ENCODE results near the gene CPEB1.

The CPEB1 gene

DNA sequence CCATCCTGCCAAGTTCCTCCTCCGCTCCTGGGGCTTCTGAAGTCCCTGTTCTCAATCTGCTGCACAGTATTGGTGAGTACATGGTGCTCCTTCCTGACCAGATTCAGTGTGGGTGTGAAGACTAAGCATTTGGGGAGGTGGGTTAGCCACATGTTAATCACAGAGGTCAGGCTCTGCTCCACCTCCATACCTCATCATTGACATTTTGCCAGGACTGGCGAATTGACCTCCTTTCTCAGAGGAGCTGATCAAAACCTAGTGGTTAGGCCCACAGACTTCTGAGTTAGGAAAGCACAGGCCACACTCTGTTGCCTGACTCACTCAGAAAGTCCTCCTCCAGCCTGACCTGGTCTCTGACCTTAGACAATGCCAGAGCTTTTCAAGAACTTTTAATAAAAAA, 98.5 kb downstream of the CPEB1 start:
- TF ChIP-seq YY1 (IDR thresholded peaks at IDR 0.05; ENCODE audit: low read depth) (no peak), ZBTB7A (IDR thresholded peaks at IDR 0.05; ENCODE audit: low read depth) (no peak), TCF12 (IDR thresholded peaks at IDR 0.05; ENCODE audit: low read depth) (no peak), EGR1 (IDR thresholded peaks at IDR 0.05) (no peak), CEBPB (IDR thresholded peaks at IDR 0.05) (no peak), FOXM1 (IDR thresholded peaks at IDR 0.05; ENCODE audit: borderline replicate concordance, low read depth) (no peak), TAF1 (IDR thresholded peaks at IDR 0.05; ENCODE audit: low read depth) (no peak), TEAD4 (IDR thresholded peaks at IDR 0.05) (no peak), RAD21 (IDR thresholded peaks at IDR 0.05; ENCODE audit: low read depth) (no peak), EP300 (IDR thresholded peaks at IDR 0.05; ENCODE audit: borderline replicate concordance) (no peak), NFIC (IDR thresholded peaks at IDR 0.05) (no peak), CREB1 (IDR thresholded peaks at IDR 0.05; ENCODE audit: low read depth) (no peak)
- TF ChIP-seq, protein P1, sequence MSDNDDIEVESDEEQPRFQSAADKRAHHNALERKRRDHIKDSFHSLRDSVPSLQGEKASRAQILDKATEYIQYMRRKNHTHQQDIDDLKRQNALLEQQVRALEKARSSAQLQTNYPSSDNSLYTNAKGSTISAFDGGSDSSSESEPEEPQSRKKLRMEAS (IDR thresholded peaks at IDR 0.05): no peak
- TF ChIP-seq, protein P2, sequence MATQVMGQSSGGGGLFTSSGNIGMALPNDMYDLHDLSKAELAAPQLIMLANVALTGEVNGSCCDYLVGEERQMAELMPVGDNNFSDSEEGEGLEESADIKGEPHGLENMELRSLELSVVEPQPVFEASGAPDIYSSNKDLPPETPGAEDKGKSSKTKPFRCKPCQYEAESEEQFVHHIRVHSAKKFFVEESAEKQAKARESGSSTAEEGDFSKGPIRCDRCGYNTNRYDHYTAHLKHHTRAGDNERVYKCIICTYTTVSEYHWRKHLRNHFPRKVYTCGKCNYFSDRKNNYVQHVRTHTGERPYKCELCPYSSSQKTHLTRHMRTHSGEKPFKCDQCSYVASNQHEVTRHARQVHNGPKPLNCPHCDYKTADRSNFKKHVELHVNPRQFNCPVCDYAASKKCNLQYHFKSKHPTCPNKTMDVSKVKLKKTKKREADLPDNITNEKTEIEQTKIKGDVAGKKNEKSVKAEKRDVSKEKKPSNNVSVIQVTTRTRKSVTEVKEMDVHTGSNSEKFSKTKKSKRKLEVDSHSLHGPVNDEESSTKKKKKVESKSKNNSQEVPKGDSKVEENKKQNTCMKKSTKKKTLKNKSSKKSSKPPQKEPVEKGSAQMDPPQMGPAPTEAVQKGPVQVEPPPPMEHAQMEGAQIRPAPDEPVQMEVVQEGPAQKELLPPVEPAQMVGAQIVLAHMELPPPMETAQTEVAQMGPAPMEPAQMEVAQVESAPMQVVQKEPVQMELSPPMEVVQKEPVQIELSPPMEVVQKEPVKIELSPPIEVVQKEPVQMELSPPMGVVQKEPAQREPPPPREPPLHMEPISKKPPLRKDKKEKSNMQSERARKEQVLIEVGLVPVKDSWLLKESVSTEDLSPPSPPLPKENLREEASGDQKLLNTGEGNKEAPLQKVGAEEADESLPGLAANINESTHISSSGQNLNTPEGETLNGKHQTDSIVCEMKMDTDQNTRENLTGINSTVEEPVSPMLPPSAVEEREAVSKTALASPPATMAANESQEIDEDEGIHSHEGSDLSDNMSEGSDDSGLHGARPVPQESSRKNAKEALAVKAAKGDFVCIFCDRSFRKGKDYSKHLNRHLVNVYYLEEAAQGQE (IDR thresholded peaks at IDR 0.05; ENCODE audit: low read depth): no peak
- TF ChIP-seq, protein P3, sequence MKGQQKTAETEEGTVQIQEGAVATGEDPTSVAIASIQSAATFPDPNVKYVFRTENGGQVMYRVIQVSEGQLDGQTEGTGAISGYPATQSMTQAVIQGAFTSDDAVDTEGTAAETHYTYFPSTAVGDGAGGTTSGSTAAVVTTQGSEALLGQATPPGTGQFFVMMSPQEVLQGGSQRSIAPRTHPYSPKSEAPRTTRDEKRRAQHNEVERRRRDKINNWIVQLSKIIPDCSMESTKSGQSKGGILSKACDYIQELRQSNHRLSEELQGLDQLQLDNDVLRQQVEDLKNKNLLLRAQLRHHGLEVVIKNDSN (IDR thresholded peaks at IDR 0.05): no peak

DNA sequence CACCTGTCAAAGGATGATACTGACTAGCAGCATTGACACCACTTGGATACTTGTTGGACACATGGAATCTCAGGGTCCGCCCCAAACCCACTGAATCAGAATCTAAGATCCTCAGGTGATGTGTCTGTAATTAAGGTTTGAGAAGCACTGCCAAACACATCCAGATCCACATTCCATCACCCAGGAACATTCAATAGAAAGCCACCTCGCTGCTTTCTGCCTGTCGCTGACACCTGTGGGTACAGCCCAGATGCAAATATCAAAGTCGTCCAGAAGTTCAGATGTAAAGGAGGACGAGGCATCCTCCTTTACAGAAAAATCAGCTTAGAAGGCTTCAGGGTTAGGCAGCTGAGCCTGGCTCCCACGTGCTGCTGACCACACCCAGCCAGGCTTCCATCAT, 101.7 kb downstream of the CPEB1 start:
- TF ChIP-seq EGR1 (IDR thresholded peaks at IDR 0.05): no peak
- TF ChIP-seq, protein P3 (IDR thresholded peaks at IDR 0.05): no peak
- TF ChIP-seq CREB1 (IDR thresholded peaks at IDR 0.05; ENCODE audit: low read depth): no peak
- no peak for TF ChIP-seq FOXM1 (IDR thresholded peaks at IDR 0.05; ENCODE audit: borderline replicate concordance, low read depth)

DNA sequence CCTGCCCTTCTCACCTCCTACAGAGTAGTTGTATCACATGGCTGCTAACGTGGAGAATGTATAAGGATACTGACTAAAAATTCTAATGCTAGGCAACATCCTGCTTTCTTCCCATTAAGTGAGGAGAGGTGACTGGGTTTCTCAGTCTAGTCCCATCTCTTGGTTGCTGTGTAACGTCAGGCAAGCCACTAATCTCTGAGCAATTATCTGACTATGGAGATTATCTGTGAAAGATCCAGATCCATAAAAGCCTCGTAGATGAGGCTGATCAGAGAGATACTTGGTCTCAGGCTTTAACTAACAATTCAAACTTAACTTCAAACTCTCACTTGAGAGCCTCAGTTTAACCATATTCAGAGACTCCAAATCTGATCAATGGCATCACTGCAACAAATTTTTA, 102.2 kb downstream of the CPEB1 start:
- TF ChIP-seq FOXM1 (IDR thresholded peaks at IDR 0.05; ENCODE audit: borderline replicate concordance, low read depth) (no peak), RAD21 (IDR thresholded peaks at IDR 0.05; ENCODE audit: low read depth) (no peak), TCF12 (IDR thresholded peaks at IDR 0.05; ENCODE audit: low read depth) (no peak), ZBTB7A (IDR thresholded peaks at IDR 0.05; ENCODE audit: low read depth) (no peak), EGR1 (IDR thresholded peaks at IDR 0.05) (no peak), TAF1 (IDR thresholded peaks at IDR 0.05; ENCODE audit: low read depth) (no peak), TEAD4 (IDR thresholded peaks at IDR 0.05) (no peak), EP300 (IDR thresholded peaks at IDR 0.05; ENCODE audit: borderline replicate concordance) (no peak), CREB1 (IDR thresholded peaks at IDR 0.05; ENCODE audit: low read depth) (no peak), YY1 (IDR thresholded peaks at IDR 0.05; ENCODE audit: low read depth) (no peak), NFIC (IDR thresholded peaks at IDR 0.05) (no peak), CEBPB (IDR thresholded peaks at IDR 0.05) (no peak)
- TF ChIP-seq, protein P2 (IDR thresholded peaks at IDR 0.05; ENCODE audit: low read depth): no peak
- TF ChIP-seq, protein P1 (IDR thresholded peaks at IDR 0.05): no peak
- TF ChIP-seq, protein P3 (IDR thresholded peaks at IDR 0.05): no peak

DNA sequence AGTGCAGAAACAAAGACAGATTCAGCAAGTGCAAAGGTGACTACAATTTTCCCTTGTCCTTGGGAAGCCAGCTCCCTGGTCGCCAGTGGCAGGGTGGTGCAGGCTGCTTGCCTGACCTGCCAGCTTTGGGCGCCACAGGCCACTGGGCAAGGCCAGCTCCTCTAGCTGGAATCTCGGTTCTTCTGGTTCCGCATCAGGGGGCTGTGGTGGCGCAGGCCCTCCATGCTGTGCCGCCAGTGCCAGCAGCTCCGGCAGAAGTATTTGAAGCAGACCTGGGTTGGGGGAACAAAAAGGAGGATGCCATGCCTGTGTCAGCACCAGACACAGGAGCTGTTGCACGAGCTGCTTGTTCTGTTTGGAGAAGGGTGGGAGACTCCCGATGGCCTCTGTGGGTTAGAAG, 102.7 kb downstream of the CPEB1 start:
- TF ChIP-seq FOXM1 (IDR thresholded peaks at IDR 0.05; ENCODE audit: borderline replicate concordance, low read depth) (no peak), YY1 (IDR thresholded peaks at IDR 0.05; ENCODE audit: low read depth) (no peak), RAD21 (IDR thresholded peaks at IDR 0.05; ENCODE audit: low read depth) (no peak), TCF12 (IDR thresholded peaks at IDR 0.05; ENCODE audit: low read depth) (no peak), EGR1 (IDR thresholded peaks at IDR 0.05) (no peak), EP300 (IDR thresholded peaks at IDR 0.05; ENCODE audit: borderline replicate concordance) (no peak)
- TF ChIP-seq, protein P3 (IDR thresholded peaks at IDR 0.05): no peak

DNA sequence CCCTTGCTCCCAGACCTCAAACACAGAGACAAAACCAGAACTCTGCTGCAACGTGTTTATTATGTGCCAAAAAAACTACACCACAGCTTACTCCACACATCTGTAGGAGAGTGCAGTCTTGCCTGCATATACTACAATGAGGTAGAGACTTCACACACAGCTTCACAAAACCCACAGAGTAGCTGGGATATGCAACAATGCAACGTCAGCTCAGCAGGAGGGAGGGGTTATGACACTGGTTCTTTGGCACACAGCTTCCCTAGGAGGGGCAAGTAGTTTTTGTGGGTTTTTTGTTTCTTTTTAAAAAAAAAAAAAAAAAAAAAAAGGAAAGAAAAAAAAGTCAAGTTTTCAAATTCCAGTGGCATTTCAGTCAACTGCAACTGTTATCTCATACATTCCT, 104.0 kb downstream of the CPEB1 start:
- no peak for TF ChIP-seq YY1 (IDR thresholded peaks at IDR 0.05; ENCODE audit: low read depth)
- TF ChIP-seq, protein P2 (IDR thresholded peaks at IDR 0.05; ENCODE audit: low read depth): no peak
- TF ChIP-seq CREB1 (IDR thresholded peaks at IDR 0.05; ENCODE audit: low read depth): no peak
- TF ChIP-seq, protein P3 (IDR thresholded peaks at IDR 0.05): no peak
- no peak for TF ChIP-seq EP300 (IDR thresholded peaks at IDR 0.05; ENCODE audit: borderline replicate concordance)
- no peak for TF ChIP-seq EGR1 (IDR thresholded peaks at IDR 0.05)
- TF ChIP-seq TAF1 (IDR thresholded peaks at IDR 0.05; ENCODE audit: low read depth): no peak
- TF ChIP-seq CEBPB (IDR thresholded peaks at IDR 0.05): no peak
